GM18907 (cell line): ENCODE data around the gene ITIH6.
"Not testable (repeated sequence)": the region's sequence is repeated elsewhere in the genome, so short reads cannot be mapped to it uniquely, and the experiment has no call there.

Experiments
- ATAC-seq: cut with Tn5 transposase; IDR thresholded peaks from one replicate; pipeline ENCODE4 v1.9.1; 2021; ENCODE audit warnings: mild to moderate bottlenecking, moderate library complexity; ENCODE audit not compliant: unreplicated experiment

ITIH6 gene

GRCh38 chrX:54798137-54798536 is at the start of gene ITIH6:
Gene ITIH6 (minus strand): TSS chrX:54798255. CDS start chrX:54798210, 45 bp downstream.
- no peak for ATAC-seq

- ATAC-seq: not testable (repeated sequence)
These were observed 49.6 kb upstream of the ITIH6 start for GRCh38 chrX:54847700-54848099.

- no peak for ATAC-seq
These were observed 45.0 kb upstream of the ITIH6 start for GRCh38 chrX:54843050-54843449.

- no peak for ATAC-seq
These were observed 44.6 kb upstream of the ITIH6 start for GRCh38 chrX:54842607-54843006.

- ATAC-seq: not testable (repeated sequence)
These were observed 43.3 kb upstream of the ITIH6 start for GRCh38 chrX:54841184-54841874.

GRCh38 chrX:54838583-54838982 is 40.5 kb upstream of the ITIH6 start:
- no peak for ATAC-seq

- no peak for ATAC-seq
These were observed 28.5 kb upstream of the ITIH6 start for GRCh38 chrX:54826598-54826997.

- ATAC-seq: no peak
These were observed 27.8 kb upstream of the ITIH6 start for GRCh38 chrX:54825716-54826438.

- ATAC-seq: no peak
These were observed 26.7 kb upstream of the ITIH6 start for GRCh38 chrX:54824722-54825121.

GRCh38 chrX:54824195-54824594 is 26.1 kb upstream of the ITIH6 start:
- ATAC-seq: no peak

GRCh38 chrX:54821310-54821709 is 23.3 kb upstream of the ITIH6 start:
- no peak for ATAC-seq

- no peak for ATAC-seq
These were observed 22.7 kb upstream of the ITIH6 start for GRCh38 chrX:54820737-54821136.

GRCh38 chrX:54819201-54819600 is 21.1 kb upstream of the ITIH6 start:
- ATAC-seq: no peak

- no peak for ATAC-seq
These were observed 20.2 kb upstream of the ITIH6 start for GRCh38 chrX:54818221-54818620.

- no peak for ATAC-seq
These were observed 19.3 kb upstream of the ITIH6 start for GRCh38 chrX:54817220-54817820.

- no peak for ATAC-seq
These were observed 14.3 kb upstream of the ITIH6 start for GRCh38 chrX:54812306-54812705.

GRCh38 chrX:54811301-54811885 is 13.3 kb upstream of the ITIH6 start:
- ATAC-seq: no peak

GRCh38 chrX:54810532-54810931 is 12.5 kb upstream of the ITIH6 start:
- ATAC-seq: no peak

- peak; percentile 87 for ATAC-seq
These were observed 10.8 kb upstream of the ITIH6 start for GRCh38 chrX:54808605-54809483.

GRCh38 chrX:54808109-54808604 is 10.1 kb upstream of the ITIH6 start:
- peak; percentile 21 for ATAC-seq
